Measurements from ENCODE around the gene MTFR1L. TPM values are rescaled to one million over a fixed set of nuclear protein-coding genes. Genes with fewer than 3 reads are reported as not detected.

Gene MTFR1L
- total and polyA plus RNA-seq, 9 of the 15 experiments (the other 6 are each of a cell fraction or from before 2014, with no cell fraction given) = 41.4 to 98.5 (median 53.7) TPM

GRCh38 chr1:25861316-25862286, 41.8 kb downstream of the MTFR1L start (continued):
- TF ChIP-seq CBX3 (IDR thresholded peaks at IDR 0.05; ENCODE audit: borderline replicate concordance in 1 of 2, low read length in 2 of 2) (no peak), DEAF1 (CRISPR knock-in tag; IDR thresholded peaks at IDR 0.05) (no peak), PCBP1 (IDR thresholded peaks at IDR 0.05; ENCODE audit: low read depth, low read length, poor library complexity, severe bottlenecking) (no peak), CSDE1 (IDR thresholded peaks at IDR 0.05) (no peak), TCF7L2 (IDR thresholded peaks at IDR 0.05; ENCODE audit: low read depth, low read length) (no peak), FOXJ2 (tag; IDR thresholded peaks at IDR 0.05) (no peak), ZNF280A (IDR thresholded peaks at IDR 0.05; ENCODE audit: low read depth, partially characterized antibody) (no peak), ZNF143 (CRISPR knock-in tag; IDR thresholded peaks at IDR 0.05) (no peak), THAP7 (CRISPR knock-in tag; IDR thresholded peaks at IDR 0.05) (no peak), PHF21A (IDR thresholded peaks at IDR 0.05; ENCODE audit: borderline replicate concordance, low read depth) (no peak), RNF219 (CRISPR knock-in tag; IDR thresholded peaks at IDR 0.05) (no peak), RBM25 (IDR thresholded peaks at IDR 0.05; ENCODE audit: low read depth, low read length, severe bottlenecking) (no peak), RBFOX2 (IDR thresholded peaks at IDR 0.05; ENCODE audit: low read depth, low read length) (no peak), FOXK2 (conservative IDR thresholded peaks at IDR 0.05 in 1 of 2, IDR thresholded peaks at IDR 0.05 in 1 of 2; ENCODE audit: low read depth in 2 of 2) (peak; percentile 32 to 54; a peak in 1 of 4 replicates), CCAR2 (IDR thresholded peaks at IDR 0.05; ENCODE audit: low read depth, low read length) (no peak), SAP30 (IDR thresholded peaks at IDR 0.05; ENCODE audit: borderline replicate concordance, insufficient read depth, low read depth, low read length, poor library complexity, severe bottlenecking) (no peak), TAF15 (IDR thresholded peaks at IDR 0.05; ENCODE audit: low read depth, low read length) (no peak), KHSRP (IDR thresholded peaks at IDR 0.05) (no peak), ZNF24 (IDR thresholded peaks at IDR 0.05) (no peak), ZFPM2 (CRISPR knock-in tag; IDR thresholded peaks at IDR 0.05) (no peak), ZNF436 (CRISPR knock-in tag; IDR thresholded peaks at IDR 0.05) (no peak), BCOR (IDR thresholded peaks at IDR 0.05) (peak; percentile 74; the same call in 1 of the 2 replicates)
